ENCODE measurements around the gene DDX54.

DDX54 gene

GRCh38 chr12:113191227-113191626, 5.9 kb upstream of the DDX54 start:
- in situ Hi-C loops (cut with HindIII; ENCODE audit: low sequenced_read_pairs): loop anchor here (5.0 kb wide), 2 partner anchors 46 to 216 kb away; no protein-coding TSS in a partner anchor

GRCh38 chr12:113190761-113191160, 5.5 kb upstream of the DDX54 start:
- in situ Hi-C loops (cut with HindIII; ENCODE audit: low sequenced_read_pairs): loop anchor here (5.0 kb wide), 2 partner anchors 47 to 217 kb away; no protein-coding TSS in a partner anchor

- in situ Hi-C loops (cut with HindIII; ENCODE audit: low sequenced_read_pairs): no loop called here
Measured at GRCh38 chr12:113189361-113189760, 4.1 kb upstream of the DDX54 start.

- in situ Hi-C loops (cut with HindIII; ENCODE audit: low sequenced_read_pairs): no loop called here
Measured at GRCh38 chr12:113186666-113187325, 1.5 kb upstream of the DDX54 start.

- in situ Hi-C loops (cut with HindIII; ENCODE audit: low sequenced_read_pairs): no loop called here
Measured at GRCh38 chr12:113186033-113186365, 721 bp upstream of the DDX54 start.

- in situ Hi-C loops (cut with HindIII; ENCODE audit: low sequenced_read_pairs): no loop called here
Measured at GRCh38 chr12:113184900-113185179, 438 bp downstream of the DDX54 start.

- in situ Hi-C loops (cut with HindIII; ENCODE audit: low sequenced_read_pairs): no loop called here
Measured at GRCh38 chr12:113184098-113184899, 979 bp downstream of the DDX54 start.

GRCh38 chr12:113183030-113183589, 2.2 kb downstream of the DDX54 start:
- in situ Hi-C loops (cut with HindIII; ENCODE audit: low sequenced_read_pairs): no loop called here

GRCh38 chr12:113181975-113182374, 3.3 kb downstream of the DDX54 start:
- in situ Hi-C loops (cut with HindIII; ENCODE audit: low sequenced_read_pairs): no loop called here

- in situ Hi-C loops (cut with HindIII; ENCODE audit: low sequenced_read_pairs): no loop called here
Measured at GRCh38 chr12:113180333-113180732, 4.9 kb downstream of the DDX54 start.

- in situ Hi-C loops (cut with HindIII; ENCODE audit: low sequenced_read_pairs): no loop called here
Measured at GRCh38 chr12:113179023-113179422, 6.3 kb downstream of the DDX54 start.

GRCh38 chr12:113174461-113175384, 10.6 kb downstream of the DDX54 start:
- in situ Hi-C loops (cut with HindIII; ENCODE audit: low sequenced_read_pairs): no loop called here

- in situ Hi-C loops (cut with HindIII; ENCODE audit: low sequenced_read_pairs): no loop called here
Measured at GRCh38 chr12:113173081-113173698, 12.1 kb downstream of the DDX54 start.

GRCh38 chr12:113172185-113172584, 13.1 kb downstream of the DDX54 start:
- in situ Hi-C loops (cut with HindIII; ENCODE audit: low sequenced_read_pairs): no loop called here

- in situ Hi-C loops (cut with HindIII; ENCODE audit: low sequenced_read_pairs): no loop called here
Measured at GRCh38 chr12:113171543-113171942, 13.7 kb downstream of the DDX54 start.

GRCh38 chr12:113170926-113171325, 14.4 kb downstream of the DDX54 start:
- in situ Hi-C loops (cut with HindIII; ENCODE audit: low sequenced_read_pairs): no loop called here

GRCh38 chr12:113170457-113170856, 14.8 kb downstream of the DDX54 start:
- in situ Hi-C loops (cut with HindIII; ENCODE audit: low sequenced_read_pairs): no loop called here

- in situ Hi-C loops (cut with HindIII; ENCODE audit: low sequenced_read_pairs): no loop called here
Measured at GRCh38 chr12:113169697-113170096, 15.6 kb downstream of the DDX54 start.

- in situ Hi-C loops (cut with HindIII; ENCODE audit: low sequenced_read_pairs): no loop called here
Measured at GRCh38 chr12:113167868-113168267, 17.4 kb downstream of the DDX54 start.

- in situ Hi-C loops (cut with HindIII; ENCODE audit: low sequenced_read_pairs): no loop called here
Measured at GRCh38 chr12:113165521-113166450, 19.5 kb downstream of the DDX54 start.
